HepG2 (cell line): Measurements from ENCODE around the gene NOXA1. TPM values are rescaled to one million over a fixed set of nuclear protein-coding genes. Genes with fewer than 3 reads are reported as not detected.

Experiments
- ATAC-seq: fragments of 200-7000 bp; cut with Tn5 transposase; 3 replicates; pipeline ENCODE4 v1.9.1; 2020; ENCODE audit warnings: mild to moderate bottlenecking, moderate library complexity
- BruUV-seq: library from RNA; stranded (reverse); fragments of 400-500 nt; replicated peaks from 2 replicates; lab custom pipeline; 2021; lab: Mats Ljungman, UMichigan
- CTCF ChIA-PET: fragments of 300-600 bp; formaldehyde crosslinking; extraction: SDS; loops from one replicate; lab custom pipeline; 2021; ENCODE audit warnings: low total read pairs, inconsistent platforms, low intra/inter-chr PET ratio; lab: Yijun Ruan, JAX
- POLR2A ChIA-PET: fragments of 350-600 bp; sonication (Branson Sonifier 250); formaldehyde crosslinking; loops from one replicate; lab custom pipeline; 2020; ENCODE audit warnings: antibody characterized with exemption, inconsistent platforms; lab: Yijun Ruan, JAX
- DNase-seq: peaks from one replicate; pipeline ENCODE4 v3.0.0-alpha.2; 2015; ENCODE audit warnings: low spot score
- FAIRE-seq: peaks from 3 replicates; lab custom pipeline; 2011; peaks lifted over from hg19 to GRCh38; lab: Jason Lieb, UNC
- H2AFZ ChIP-seq: one replicate; pipeline ENCODE4 v1.6.1; 2011; ENCODE audit warnings: low read length, inconsistent platforms
- H3K27ac ChIP-seq: fragments of 300-600 bp; 3 replicates; pipeline ENCODE4 v1.8.0; 2011; ENCODE audit warnings: mixed run types, mild to moderate bottlenecking, mixed read lengths, low read length, inconsistent platforms; ENCODE audit not compliant: insufficient read depth; ENCODE audit errors: extremely low read length
- H3K27me3 ChIP-seq, 2 experiments: fragments of 200-600 bp in 1 of 2; 2 replicates in 1 of 2; 3 replicates in 1 of 2; pipeline versions ENCODE4 v1.6.0 to v1.8.0; 2011; ENCODE audit warnings: low read length in 2 of 2, mild to moderate bottlenecking in 2 of 2, moderate library complexity in 2 of 2, inconsistent platforms in 1 of 2; ENCODE audit not compliant: insufficient read depth in 2 of 2, control insufficient read depth in 1 of 2
- H3K36me3 ChIP-seq, 2 experiments: fragments of 200-600 bp in 1 of 2; replicated peaks in 1 of 2; 2 replicates in 1 of 2; 3 replicates in 1 of 2; pipeline versions ENCODE4 v1.5.1 to v1.8.0; 2011; ENCODE audit warnings: low read length in 2 of 2, inconsistent platforms in 1 of 2; ENCODE audit not compliant: insufficient read depth in 2 of 2, control insufficient read depth in 1 of 2
- H3K4me1 ChIP-seq: 2 replicates; pipeline ENCODE4 v1.5.1; 2012; ENCODE audit warnings: low read length, inconsistent platforms; ENCODE audit not compliant: insufficient read depth
- H3K4me2 ChIP-seq: 2 replicates; pipeline ENCODE4 v1.6.0; 2011; ENCODE audit warnings: low read depth, low read length, inconsistent platforms
- H3K4me3 ChIP-seq, 3 experiments: fragments of 200-600 bp in 1 of 3; sonication (generic), shearing (Covaris generic) in 1 of 3; replicated peaks in 1 of 3; 2 replicates each; pipeline ENCODE4 v1.5.1; 2011 to 2016; ENCODE audit warnings: low read length in 3 of 3, inconsistent platforms in 2 of 3, low read depth in 2 of 3, mild to moderate bottlenecking in 2 of 3, control low read depth in 1 of 3, mixed read lengths in 1 of 3; ENCODE audit not compliant: insufficient read depth in 1 of 3
- H3K79me2 ChIP-seq: one replicate; pipeline ENCODE4 v1.6.1; 2011; ENCODE audit warnings: low read length, inconsistent platforms; ENCODE audit not compliant: insufficient read depth
- H3K9ac ChIP-seq: 2 replicates; pipeline ENCODE4 v1.6.0; 2011; ENCODE audit warnings: mild to moderate bottlenecking, low read depth, low read length, inconsistent platforms; ENCODE audit not compliant: insufficient read depth
- H3K9me3 ChIP-seq: 2 replicates; pipeline ENCODE4 v1.5.1; 2012; ENCODE audit warnings: mild to moderate bottlenecking, low read length
- H4K20me1 ChIP-seq: 2 replicates; pipeline ENCODE4 v1.6.0; 2011; ENCODE audit warnings: inconsistent platforms, mild to moderate bottlenecking, low read length, moderate library complexity; ENCODE audit not compliant: insufficient read depth
- AGO2 ChIP-seq: fragments of 200-400 bp; formaldehyde crosslinking; optimal IDR thresholded peaks from 2 replicates; pipeline ENCODE3; 2017; ENCODE audit warnings: mild to moderate bottlenecking, low read depth, low read length, moderate library complexity
- CENPT ChIP-seq: sonication (generic); formaldehyde crosslinking; IDR thresholded peaks from 2 replicates; pipeline ENCODE4 v1.8.0; 2022; ENCODE audit warnings: low read depth, mild to moderate bottlenecking, moderate library complexity, missing genetic modification reagents
- HNRNPL ChIP-seq: fragments of 200-400 bp; formaldehyde crosslinking; IDR thresholded peaks from 2 replicates; pipeline ENCODE4 v1.6.1; 2017; ENCODE audit warnings: mild to moderate bottlenecking, low read depth, low read length
- ZNF768 ChIP-seq: sonication (generic); formaldehyde crosslinking; IDR thresholded peaks from 2 replicates; pipeline ENCODE4 v1.4.0; 2020; ENCODE audit warnings: missing genetic modification reagents
- ZNF781 ChIP-seq: sonication (generic); formaldehyde crosslinking; IDR thresholded peaks from 2 replicates; pipeline ENCODE4 v1.5.1; 2020; ENCODE audit warnings: borderline replicate concordance, mild to moderate bottlenecking, missing genetic modification reagents; ENCODE audit errors: not compliant biosample characterization
- WGBS: methylation state at CpG from one replicate; pipeline ENCODE4 v1.1.6; 2017; ENCODE audit warnings: low lambda C conversion rate; 5-methylcytosine and 5-hydroxymethylcytosine counted together
- in situ Hi-C: cut with HindIII; loops from 2 replicates; pipeline ENCODE4 v1.10.0; 2017; ENCODE audit warnings: low pct_unique_long_range_greater_than_20kb; ENCODE audit not compliant: extremely low pct_ligation_motif_present
- intact Hi-C: fragments of 100-400 bp; cut with micrococcal nuclease; formaldehyde crosslinking; loops from one replicate; pipeline ENCODE4 v1.10.0; 2022; ENCODE audit not compliant: unreplicated experiment
- polyA plus RNA-seq, 8 experiments: library from polyadenylated mRNA; depleted of rRNA in 3 of 8; stranded (reverse) in 7 of 8; unstranded in 1 of 8; fragments of >200 nt; fragmentation: Illumina TruSeq in 4 of 8; extraction: Trizol in 4 of 8; gene quantifications; 2 replicates each; pipeline versions ENCODE4 v1.2.1 to v1.2.3, GENCODE V29; 2011 to 2016; ENCODE audit warnings: low read depth in 4 of 8, missing spikeins in 1 of 8, mixed read lengths in 1 of 8; ENCODE audit not compliant: insufficient read depth in 1 of 8
- total RNA-seq, 5 experiments: library from RNA; depleted of rRNA; stranded (reverse); fragments of >200 nt; fragmentation: Illumina TruSeq; extraction: Trizol; gene quantifications; 2 replicates each; pipeline ENCODE4 v1.2.3, GENCODE V29; 2016; ENCODE audit warnings: low read depth in 1 of 5
- TF ChIP-seq, protein P1 (sequence below): sonication (generic); formaldehyde crosslinking; IDR thresholded peaks from 2 replicates; pipeline ENCODE4 v1.5.0; 2020; ENCODE audit warnings: missing genetic modification reagents, mild to moderate bottlenecking, borderline replicate concordance

The NOXA1 gene
- total and polyA plus RNA-seq, 2 of the 13 experiments (the other 11 are each of a cell fraction or from before 2014, with no cell fraction given): 0.78 to 1.2 TPM

DNA sequence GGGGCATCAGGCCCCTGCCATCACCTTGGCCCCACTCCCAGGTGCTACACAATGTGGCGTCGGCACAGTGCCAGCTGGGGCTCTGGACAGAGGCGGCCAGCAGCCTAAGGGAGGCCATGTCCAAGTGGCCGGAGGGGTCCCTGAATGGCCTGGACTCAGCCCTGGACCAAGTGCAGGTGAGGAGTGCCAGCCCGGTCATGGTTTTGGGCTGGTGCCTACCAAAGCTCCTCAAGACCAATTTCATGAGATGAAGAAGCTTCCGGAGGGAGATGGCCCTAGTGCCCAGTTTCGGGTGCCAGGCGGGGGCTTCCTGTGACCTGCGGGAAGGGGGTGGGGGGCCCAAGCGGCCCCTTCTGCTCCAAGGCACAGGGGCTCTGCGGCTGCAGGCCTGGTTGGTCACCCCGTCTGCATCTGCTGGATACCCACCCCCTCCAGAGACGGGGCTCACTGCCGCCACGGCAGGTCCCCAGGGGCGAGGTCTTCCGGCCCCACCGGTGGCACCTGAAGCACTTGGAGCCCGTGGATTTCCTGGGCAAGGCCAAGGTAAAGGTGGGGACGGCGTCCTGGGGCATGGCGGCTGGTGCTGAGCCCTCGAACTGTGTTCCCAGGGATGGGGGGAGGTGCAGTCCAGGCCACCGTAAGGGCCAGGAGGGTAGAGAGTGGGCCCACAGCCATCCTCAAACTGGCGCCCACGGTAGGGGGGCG, 5.8 kb downstream of the NOXA1 start:
- Histone ChIP-seq H3K27ac (no peak overlapping the region), H3K79me2 (no peaks in the 10 kb centered on the region), H3K27me3 (no peaks in the 10 kb centered on the region), H2AFZ (no peak overlapping the region), H3K4me2 (no peak overlapping the region), H3K36me3 (no peaks in the 10 kb centered on the region), H3K9ac (no peak overlapping the region), H4K20me1 (no peaks in the 10 kb centered on the region), H3K4me3 (no peak overlapping the region), H3K9me3 (no peaks in the 10 kb centered on the region), H3K4me1 (peaks cover 10% of the 10 kb centered on the region)
- ChIA-PET CTCF (no interaction called here), POLR2A (interaction anchor here (1.9 kb wide), 1 partner anchor 12 kb away, joined by 6 read pairs; the partner anchor contains the start of gene ENTPD8)
- intact Hi-C loops (no loop called here), in situ Hi-C loops (no loop called here)
- no peak for FAIRE-seq
- TF ChIP-seq ZNF768 (0 out of 2 replicates have a peak, but pooled peaks have one; percentile 12), CENPT (CRISPR knock-in tag) (no peak), HNRNPL (0 out of 2 replicates have a peak, but pooled peaks have one; percentile 10), AGO2 (peak; percentile 66), ZNF781 (CRISPR knock-in tag) (no peak)
- TF ChIP-seq, protein P1, sequence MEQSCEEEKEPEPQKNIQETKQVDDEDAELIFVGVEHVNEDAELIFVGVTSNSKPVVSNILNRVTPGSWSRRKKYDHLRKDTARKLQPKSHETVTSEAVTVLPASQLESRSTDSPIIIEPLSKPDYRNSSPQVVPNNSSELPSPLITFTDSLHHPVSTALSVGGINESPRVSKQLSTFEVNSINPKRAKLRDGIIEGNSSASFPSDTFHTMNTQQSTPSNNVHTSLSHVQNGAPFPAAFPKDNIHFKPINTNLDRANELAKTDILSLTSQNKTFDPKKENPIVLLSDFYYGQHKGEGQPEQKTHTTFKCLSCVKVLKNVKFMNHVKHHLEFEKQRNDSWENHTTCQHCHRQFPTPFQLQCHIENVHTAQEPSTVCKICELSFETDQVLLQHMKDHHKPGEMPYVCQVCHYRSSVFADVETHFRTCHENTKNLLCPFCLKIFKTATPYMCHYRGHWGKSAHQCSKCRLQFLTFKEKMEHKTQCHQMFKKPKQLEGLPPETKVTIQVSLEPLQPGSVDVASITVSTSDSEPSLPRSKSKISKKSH (CRISPR knock-in tag): no peak
- no TSS peak for BruUV-seq
- DNase-seq: no peak
- 69% methylated on average over 6 of the region's 27 CpGs for WGBS
- no peak for ATAC-seq
